Ishikawa (cell line): ENCODE results near the gene BPHL.

Experiments used
- CEBPB ChIP-seq: IDR thresholded peaks from 2 replicates; pipeline ENCODE4 v1.6.1; 2012
- CREB1 ChIP-seq: IDR thresholded peaks from 2 replicates; pipeline ENCODE4 v1.6.1; 2012; ENCODE audit warnings: low read depth
- EGR1 ChIP-seq: IDR thresholded peaks from 2 replicates; pipeline ENCODE4 v1.6.1; 2012
- EP300 ChIP-seq: IDR thresholded peaks from 2 replicates; pipeline ENCODE4 v1.6.1; 2012; ENCODE audit warnings: borderline replicate concordance
- FOXM1 ChIP-seq: IDR thresholded peaks from 2 replicates; pipeline ENCODE4 v1.6.1; 2012; ENCODE audit warnings: low read depth, borderline replicate concordance
- MAX ChIP-seq: IDR thresholded peaks from 2 replicates; pipeline ENCODE4 v1.6.1; 2012
- NFIC ChIP-seq: IDR thresholded peaks from 2 replicates; pipeline ENCODE4 v1.6.1; 2012
- RAD21 ChIP-seq: IDR thresholded peaks from 2 replicates; pipeline ENCODE4 v1.6.1; 2012; ENCODE audit warnings: low read depth
- REST ChIP-seq: IDR thresholded peaks from 2 replicates; pipeline ENCODE4 v1.6.1; 2012; ENCODE audit warnings: low read depth, mild to moderate bottlenecking
- TAF1 ChIP-seq: IDR thresholded peaks from 2 replicates; pipeline ENCODE4 v1.6.1; 2012; ENCODE audit warnings: low read depth, mild to moderate bottlenecking
- TCF12 ChIP-seq: IDR thresholded peaks from 2 replicates; pipeline ENCODE4 v1.6.1; 2012; ENCODE audit warnings: low read depth
- TEAD4 ChIP-seq: IDR thresholded peaks from 2 replicates; pipeline ENCODE4 v1.6.1; 2012
- USF1 ChIP-seq: IDR thresholded peaks from 2 replicates; pipeline ENCODE4 v1.6.1; 2012
- YY1 ChIP-seq: IDR thresholded peaks from 2 replicates; pipeline ENCODE4 v1.6.1; 2012; ENCODE audit warnings: low read depth
- ZBTB7A ChIP-seq: IDR thresholded peaks from 2 replicates; pipeline ENCODE4 v1.6.1; 2012; ENCODE audit warnings: low read depth

The BPHL gene

GRCh38 chr6:3118353-3119039, at the start of gene BPHL:
Gene BPHL (plus strand): TSS chr6:3118711. CDS start chr6:3118741, 30 bp downstream.
- TF ChIP-seq NFIC (no peak), USF1 (no peak), EP300 (no peak), CREB1 (no peak), FOXM1 (no peak), TCF12 (no peak), TAF1 (peak; percentile 39; the same call in 1 of the 2 replicates), REST (no peak), EGR1 (peak; percentile 98), CEBPB (no peak), MAX (peak; percentile 20; the same call in 1 of the 2 replicates), TEAD4 (0 out of 2 replicates have a peak, but pooled peaks have one; percentile 20), RAD21 (no peak), YY1 (peak; percentile 78), ZBTB7A (peak; percentile 78; the same call in 1 of the 2 replicates)

GRCh38 chr6:3071568-3071967, 46.9 kb upstream of the BPHL start:
- no peak for TF ChIP-seq EGR1
- TF ChIP-seq USF1: no peak
- TF ChIP-seq CREB1: no peak
- TF ChIP-seq MAX: no peak
- TF ChIP-seq TCF12: no peak
- TF ChIP-seq REST: no peak
- TF ChIP-seq TAF1: no peak
- TF ChIP-seq FOXM1: no peak

GRCh38 chr6:3072798-3073197, 45.7 kb upstream of the BPHL start:
- no peak for TF ChIP-seq CEBPB
- TF ChIP-seq REST: no peak
- no peak for TF ChIP-seq TCF12

- no peak for TF ChIP-seq TEAD4
- TF ChIP-seq CEBPB: no peak
- TF ChIP-seq TAF1: no peak
- TF ChIP-seq USF1: no peak
- no peak for TF ChIP-seq ZBTB7A
- no peak for TF ChIP-seq RAD21
- no peak for TF ChIP-seq TCF12
- TF ChIP-seq EGR1: no peak
- TF ChIP-seq YY1: no peak
- no peak for TF ChIP-seq FOXM1
- no peak for TF ChIP-seq NFIC
- no peak for TF ChIP-seq MAX
These were observed 45.1 kb upstream of the BPHL start for GRCh38 chr6:3073382-3073781.
